Measurements from ENCODE around the gene AKR7A2. TPM values are rescaled to one million over a fixed set of nuclear protein-coding genes. Genes with fewer than 3 reads are reported as not detected.

AKR7A2 gene
- total and polyA plus RNA-seq, 10 of the 15 experiments (the other 5 are each of a cell fraction or from before 2014, with no cell fraction given), result 1.3 to 114 (median 48.0) TPM

- ChIA-PET RAD21 (ENCODE audit: unreplicated experiment) (no interaction called here), POLR2A (interaction anchor here (0.6 kb wide), 1 partner anchor 290 kb away, joined by 3 read pairs; no protein-coding TSS in a partner anchor), CTCF (interaction anchor here (1.2 kb wide), 1 partner anchor 214 kb away, joined by 3 read pairs; no protein-coding TSS in a partner anchor), SMC1A (ENCODE audit: uncharacterized antibody, unreplicated experiment) (no interaction called here)
- H3K9ac ChIP-seq (ENCODE audit: control insufficient read depth, insufficient read depth, low read length), result no peak overlapping the region
- 81% methylated on average over 3 of the region's 3 CpGs for WGBS (ENCODE audit: insufficient coverage, insufficient replicate concordance, low lambda C conversion rate, missing lambda C conversion rate)
- in situ Hi-C loops (cut with MboI) (no loop called here), intact Hi-C loops (cut with micrococcal nuclease; ENCODE audit: unreplicated experiment) (no loop called here)
- H3K27me3 ChIP-seq (replicated peaks in 1 of 2; ENCODE audit: control insufficient read depth in 2 of 2, insufficient read depth in 2 of 2, low read length in 1 of 2), result no peaks in the 10 kb centered on the region
- H3K27ac ChIP-seq (ENCODE audit: control insufficient read depth, insufficient read depth), result no peak overlapping the region
- no peaks in the 10 kb centered on the region; the same call in 1 of the 2 replicates for H4K20me1 ChIP-seq (ENCODE audit: control insufficient read depth, insufficient read depth)
- no peak overlapping the region for H2AFZ ChIP-seq (ENCODE audit: control insufficient read depth, low read depth, low read length)
- peaks cover 9% of the 10 kb centered on the region for H3K4me1 ChIP-seq (ENCODE audit: control insufficient read depth, insufficient read depth, low read length)
- peaks cover 0 to 8% of the 10 kb centered on the region in 2 experiments; a peak in 2 of 4 replicates for H3K36me3 ChIP-seq (ENCODE audit: control insufficient read depth in 2 of 2, insufficient read depth in 2 of 2, low read length in 1 of 2)
- H3K4me2 ChIP-seq (ENCODE audit: control insufficient read depth, insufficient read depth), result no peak overlapping the region
- H3K9me3 ChIP-seq (replicated peaks; ENCODE audit: control insufficient read depth, insufficient read depth, low read length), result no peaks in the 10 kb centered on the region
- H3K79me2 ChIP-seq (ENCODE audit: control insufficient read depth, insufficient read depth, low read length), result peaks cover 19% of the 10 kb centered on the region
- no peak for FAIRE-seq
- no peak for DNase-seq (ENCODE audit: low read depth, low spot score)
- no TSS peak for BruUV-seq (replicated peaks)
- H3K4me3 ChIP-seq, result no peak overlapping the region
- no peak for ATAC-seq
- TF ChIP-seq NRF1 (conservative IDR thresholded peaks at IDR 0.05; ENCODE audit: low read depth, low read length), result no peak
- no peak for TF ChIP-seq E2F8 (IDR thresholded peaks at IDR 0.05; ENCODE audit: low read depth, partially characterized antibody)
- no peak for TF ChIP-seq BRCA1 (IDR thresholded peaks at IDR 0.05; ENCODE audit: low read depth, low read length)
- TF ChIP-seq SMC3 (IDR thresholded peaks at IDR 0.05; ENCODE audit: borderline replicate concordance, low read length), result no peak
- no peak for TF ChIP-seq KDM1A (IDR thresholded peaks at IDR 0.05; ENCODE audit: borderline replicate concordance)
- TF ChIP-seq FOXK2 (IDR thresholded peaks at IDR 0.05), result no peak
- TF ChIP-seq LARP7 (IDR thresholded peaks at IDR 0.05), result no peak
- no peak for TF ChIP-seq IKZF1 (conservative IDR thresholded peaks at IDR 0.05)
- TF ChIP-seq BMI1 (IDR thresholded peaks at IDR 0.05; ENCODE audit: borderline replicate concordance), result no peak
- no peak for TF ChIP-seq POU2F2 (IDR thresholded peaks at IDR 0.05; ENCODE audit: borderline replicate concordance, low read depth, low read length)
- TF ChIP-seq, protein P1, sequence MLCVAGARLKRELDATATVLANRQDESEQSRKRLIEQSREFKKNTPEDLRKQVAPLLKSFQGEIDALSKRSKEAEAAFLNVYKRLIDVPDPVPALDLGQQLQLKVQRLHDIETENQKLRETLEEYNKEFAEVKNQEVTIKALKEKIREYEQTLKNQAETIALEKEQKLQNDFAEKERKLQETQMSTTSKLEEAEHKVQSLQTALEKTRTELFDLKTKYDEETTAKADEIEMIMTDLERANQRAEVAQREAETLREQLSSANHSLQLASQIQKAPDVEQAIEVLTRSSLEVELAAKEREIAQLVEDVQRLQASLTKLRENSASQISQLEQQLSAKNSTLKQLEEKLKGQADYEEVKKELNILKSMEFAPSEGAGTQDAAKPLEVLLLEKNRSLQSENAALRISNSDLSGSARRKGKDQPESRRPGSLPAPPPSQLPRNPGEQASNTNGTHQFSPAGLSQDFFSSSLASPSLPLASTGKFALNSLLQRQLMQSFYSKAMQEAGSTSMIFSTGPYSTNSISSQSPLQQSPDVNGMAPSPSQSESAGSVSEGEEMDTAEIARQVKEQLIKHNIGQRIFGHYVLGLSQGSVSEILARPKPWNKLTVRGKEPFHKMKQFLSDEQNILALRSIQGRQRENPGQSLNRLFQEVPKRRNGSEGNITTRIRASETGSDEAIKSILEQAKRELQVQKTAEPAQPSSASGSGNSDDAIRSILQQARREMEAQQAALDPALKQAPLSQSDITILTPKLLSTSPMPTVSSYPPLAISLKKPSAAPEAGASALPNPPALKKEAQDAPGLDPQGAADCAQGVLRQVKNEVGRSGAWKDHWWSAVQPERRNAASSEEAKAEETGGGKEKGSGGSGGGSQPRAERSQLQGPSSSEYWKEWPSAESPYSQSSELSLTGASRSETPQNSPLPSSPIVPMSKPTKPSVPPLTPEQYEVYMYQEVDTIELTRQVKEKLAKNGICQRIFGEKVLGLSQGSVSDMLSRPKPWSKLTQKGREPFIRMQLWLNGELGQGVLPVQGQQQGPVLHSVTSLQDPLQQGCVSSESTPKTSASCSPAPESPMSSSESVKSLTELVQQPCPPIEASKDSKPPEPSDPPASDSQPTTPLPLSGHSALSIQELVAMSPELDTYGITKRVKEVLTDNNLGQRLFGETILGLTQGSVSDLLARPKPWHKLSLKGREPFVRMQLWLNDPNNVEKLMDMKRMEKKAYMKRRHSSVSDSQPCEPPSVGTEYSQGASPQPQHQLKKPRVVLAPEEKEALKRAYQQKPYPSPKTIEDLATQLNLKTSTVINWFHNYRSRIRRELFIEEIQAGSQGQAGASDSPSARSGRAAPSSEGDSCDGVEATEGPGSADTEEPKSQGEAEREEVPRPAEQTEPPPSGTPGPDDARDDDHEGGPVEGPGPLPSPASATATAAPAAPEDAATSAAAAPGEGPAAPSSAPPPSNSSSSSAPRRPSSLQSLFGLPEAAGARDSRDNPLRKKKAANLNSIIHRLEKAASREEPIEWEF (IDR thresholded peaks at IDR 0.05; ENCODE audit: insufficient replicate concordance, low read depth, low read length), result no peak
- TF ChIP-seq NR2F1 (conservative IDR thresholded peaks at IDR 0.05), result no peak
- no peak for TF ChIP-seq WRNIP1 (IDR thresholded peaks at IDR 0.05; ENCODE audit: borderline replicate concordance, low read depth, low read length)
- TF ChIP-seq, protein P2, sequence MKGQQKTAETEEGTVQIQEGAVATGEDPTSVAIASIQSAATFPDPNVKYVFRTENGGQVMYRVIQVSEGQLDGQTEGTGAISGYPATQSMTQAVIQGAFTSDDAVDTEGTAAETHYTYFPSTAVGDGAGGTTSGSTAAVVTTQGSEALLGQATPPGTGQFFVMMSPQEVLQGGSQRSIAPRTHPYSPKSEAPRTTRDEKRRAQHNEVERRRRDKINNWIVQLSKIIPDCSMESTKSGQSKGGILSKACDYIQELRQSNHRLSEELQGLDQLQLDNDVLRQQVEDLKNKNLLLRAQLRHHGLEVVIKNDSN (IDR thresholded peaks at IDR 0.05; ENCODE audit: borderline replicate concordance, extremely low read length, insufficient read depth, low read depth, low read length), result no peak
- no peak for TF ChIP-seq MXI1 (IDR thresholded peaks at IDR 0.05; ENCODE audit: low read depth, low read length)
Observed at GRCh38 chr1:19308509-19308907, 3.4 kb downstream of the AKR7A2 start.
